GM19351 (cell line): ENCODE data around the gene PAM.
"Not testable (repeated sequence)": the region's sequence is repeated elsewhere in the genome, so short reads cannot be mapped to it uniquely, and the experiment has no call there.

Experiments
- ATAC-seq: cut with Tn5 transposase; IDR thresholded peaks from one replicate; pipeline ENCODE4 v1.9.1; 2021; ENCODE audit warnings: mild to moderate bottlenecking, moderate library complexity; ENCODE audit not compliant: unreplicated experiment

The PAM gene

GRCh38 chr5:102975457-102976182, 220.5 kb downstream of the PAM start:
- ATAC-seq: no peak

- no peak for ATAC-seq
Observed at GRCh38 chr5:102981957-102982635, 227.0 kb downstream of the PAM start.

- peak; percentile 58 for ATAC-seq
Observed at GRCh38 chr5:102986074-102986473, 231.0 kb downstream of the PAM start.

GRCh38 chr5:102988459-102988858, 233.4 kb downstream of the PAM start:
- no peak for ATAC-seq

- ATAC-seq: no peak
Observed at GRCh38 chr5:102991802-102992201, 236.7 kb downstream of the PAM start.

GRCh38 chr5:102996011-102996575, 241.0 kb downstream of the PAM start:
- no peak for ATAC-seq

GRCh38 chr5:102998224-102998623, 243.1 kb downstream of the PAM start:
- ATAC-seq: no peak

GRCh38 chr5:102999191-102999590, 244.1 kb downstream of the PAM start:
- ATAC-seq: no peak

GRCh38 chr5:102999621-103000020, 244.5 kb downstream of the PAM start:
- ATAC-seq: not testable (repeated sequence)

- no peak for ATAC-seq
Observed at GRCh38 chr5:103000089-103000488, 245.0 kb downstream of the PAM start.

GRCh38 chr5:103003872-103004271, 248.8 kb downstream of the PAM start:
- no peak for ATAC-seq

GRCh38 chr5:103005276-103005675, 250.2 kb downstream of the PAM start:
- no peak for ATAC-seq

- no peak for ATAC-seq
Observed at GRCh38 chr5:103006921-103007320, 251.8 kb downstream of the PAM start.

GRCh38 chr5:103010168-103010567, 255.1 kb downstream of the PAM start:
- ATAC-seq: no peak

GRCh38 chr5:103013933-103014552, 258.9 kb downstream of the PAM start:
- ATAC-seq: no peak

GRCh38 chr5:103014983-103015382, 259.9 kb downstream of the PAM start:
- ATAC-seq: no peak

GRCh38 chr5:103016167-103016566, 261.1 kb downstream of the PAM start:
- ATAC-seq: no peak

GRCh38 chr5:103019804-103020203, 264.7 kb downstream of the PAM start:
- ATAC-seq: no peak

- peak; percentile 74 for ATAC-seq
Observed at GRCh38 chr5:103021314-103021713, 266.2 kb downstream of the PAM start.

- ATAC-seq: no peak
Observed at GRCh38 chr5:103027267-103027666, 272.2 kb downstream of the PAM start.

GRCh38 chr5:103031607-103032006, 276.5 kb downstream of the PAM start:
- ATAC-seq: no peak

GRCh38 chr5:103033696-103034095, 278.6 kb downstream of the PAM start:
- no peak for ATAC-seq
